GM18502 (cell line): ENCODE data around the gene TMEM87A.

Experiments used
- ATAC-seq: cut with Tn5 transposase; IDR thresholded peaks from one replicate; pipeline ENCODE4 v1.9.1; 2021; ENCODE audit warnings: mild to moderate bottlenecking; ENCODE audit not compliant: unreplicated experiment, poor library complexity

TMEM87A gene

GRCh38 chr15:42207674-42208579 is 65.3 kb downstream of the TMEM87A start, which contains the start of gene VPS39:
Gene VPS39 (minus strand): TSS chr15:42208304. CDS start chr15:42208153, 151 bp downstream.
- ATAC-seq, result peak; percentile 92

- ATAC-seq, result no peak
Observed at GRCh38 chr15:42206406-42206805, 66.8 kb downstream of the TMEM87A start.

DNA sequence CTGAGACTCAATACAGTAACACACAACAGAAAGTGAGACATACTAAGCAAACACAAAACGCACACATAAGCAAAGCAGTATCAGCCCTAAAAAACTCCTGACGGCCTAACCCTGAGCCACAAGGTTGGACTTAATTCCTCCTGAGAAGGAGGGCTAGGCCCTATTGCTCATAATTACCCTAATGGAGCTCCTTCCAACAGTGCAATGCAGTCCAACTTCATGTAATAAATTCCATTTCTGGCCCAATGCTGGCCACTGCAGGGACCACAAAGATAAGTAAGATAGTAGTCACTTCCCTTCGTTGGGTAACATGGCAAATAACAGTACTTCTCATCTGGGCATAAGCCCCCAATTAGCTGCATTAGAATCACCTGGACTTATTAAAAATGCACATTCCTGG is 69.3 kb downstream of the TMEM87A start:
- ATAC-seq, result no peak

- ATAC-seq, result no peak
Observed at GRCh38 chr15:42202653-42203052, 70.6 kb downstream of the TMEM87A start.

DNA sequence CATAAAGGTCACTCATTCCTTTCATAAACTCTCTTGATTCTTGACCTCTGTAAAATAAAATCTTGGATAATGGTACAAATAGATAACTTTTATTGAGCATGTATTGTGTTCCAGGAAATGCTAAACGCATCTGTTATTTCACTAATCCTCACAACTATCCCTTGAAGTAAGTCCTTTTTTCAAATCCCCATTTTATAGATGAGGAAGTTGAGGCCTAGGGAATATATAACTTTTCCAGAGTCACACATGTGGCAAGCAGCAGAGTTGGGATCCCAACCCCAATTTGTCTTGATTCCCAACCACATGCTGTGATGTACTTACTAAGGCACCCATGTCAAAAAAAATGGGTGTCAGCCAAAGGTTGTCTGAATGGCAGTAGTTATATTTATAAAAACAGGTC is 71.4 kb downstream of the TMEM87A start:
- ATAC-seq, result no peak

DNA sequence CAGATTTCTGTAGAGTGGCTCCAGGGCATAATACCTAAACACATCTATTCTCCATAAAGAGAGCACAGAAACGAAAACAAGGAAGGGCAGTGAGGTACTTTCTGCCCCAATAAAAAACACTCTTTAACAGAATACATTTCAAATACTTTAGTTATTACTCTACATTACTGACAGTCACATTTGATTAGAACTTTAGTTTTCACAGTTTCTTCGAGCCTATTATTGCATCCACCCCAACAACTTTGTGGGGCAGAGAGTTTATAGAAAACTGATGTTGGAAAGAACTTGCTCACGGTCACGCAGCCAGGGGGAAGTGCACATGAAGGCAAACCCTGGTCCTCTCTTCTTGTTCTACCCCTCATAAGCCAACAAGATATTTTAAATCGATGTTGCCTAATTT is 74.1 kb downstream of the TMEM87A start:
- no peak for ATAC-seq

DNA sequence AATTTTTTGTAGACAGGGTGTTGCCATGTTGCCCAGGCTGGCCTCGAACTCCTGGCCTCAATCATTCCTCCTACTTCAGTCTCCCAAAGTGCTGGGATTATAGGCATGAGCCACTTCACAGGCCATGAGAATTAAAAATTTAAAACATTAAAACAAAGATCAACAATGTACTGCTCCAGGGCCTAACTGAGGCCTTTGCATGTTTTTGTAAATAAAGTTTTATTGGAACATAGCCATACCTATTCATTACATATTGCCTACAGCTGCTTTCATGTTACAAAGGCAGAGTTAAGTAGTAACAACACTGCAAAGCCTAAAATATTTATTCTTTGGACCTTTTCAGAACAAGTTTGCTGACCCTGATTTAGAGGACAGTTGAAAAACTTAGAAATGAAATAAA is 74.7 kb downstream of the TMEM87A start:
- ATAC-seq, result no peak

DNA sequence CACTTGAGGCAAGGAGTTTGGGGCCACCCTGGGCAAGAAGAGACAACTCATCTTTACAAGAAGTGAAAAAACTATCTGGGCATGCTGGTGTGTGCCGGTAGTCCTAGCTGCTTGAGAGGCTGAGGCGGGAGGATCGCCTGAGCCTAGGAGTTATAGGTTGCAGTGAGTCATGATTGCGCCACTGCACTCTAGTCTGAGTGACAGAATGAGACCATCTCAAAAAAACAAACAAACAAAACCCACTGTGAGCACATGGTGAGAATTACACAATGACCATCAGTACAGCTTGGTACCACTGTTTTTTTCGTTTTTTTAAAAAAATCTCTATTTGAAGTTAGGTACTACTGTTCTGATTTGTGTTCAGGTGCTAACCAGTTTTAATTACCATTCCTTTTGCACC is 78.7 kb downstream of the TMEM87A start:
- ATAC-seq, result no peak

DNA sequence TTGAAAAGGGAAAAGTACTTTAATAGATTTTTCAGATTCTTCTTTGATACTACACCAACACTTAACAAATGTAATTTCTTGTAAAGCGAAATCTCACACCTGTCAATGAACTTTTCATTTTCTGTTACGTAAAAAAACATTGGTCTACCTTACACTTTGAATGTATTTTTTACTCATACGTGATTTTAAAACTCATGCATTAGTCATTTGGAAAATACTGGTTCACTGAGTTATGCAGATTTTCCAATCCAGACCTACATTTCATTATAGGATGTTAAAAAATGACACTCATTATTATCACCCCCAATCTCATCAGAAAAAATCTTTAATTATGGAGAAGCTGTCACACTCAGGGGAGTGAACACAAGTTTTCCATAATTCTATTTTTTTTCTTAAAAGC is 79.8 kb downstream of the TMEM87A start:
- no peak for ATAC-seq

DNA sequence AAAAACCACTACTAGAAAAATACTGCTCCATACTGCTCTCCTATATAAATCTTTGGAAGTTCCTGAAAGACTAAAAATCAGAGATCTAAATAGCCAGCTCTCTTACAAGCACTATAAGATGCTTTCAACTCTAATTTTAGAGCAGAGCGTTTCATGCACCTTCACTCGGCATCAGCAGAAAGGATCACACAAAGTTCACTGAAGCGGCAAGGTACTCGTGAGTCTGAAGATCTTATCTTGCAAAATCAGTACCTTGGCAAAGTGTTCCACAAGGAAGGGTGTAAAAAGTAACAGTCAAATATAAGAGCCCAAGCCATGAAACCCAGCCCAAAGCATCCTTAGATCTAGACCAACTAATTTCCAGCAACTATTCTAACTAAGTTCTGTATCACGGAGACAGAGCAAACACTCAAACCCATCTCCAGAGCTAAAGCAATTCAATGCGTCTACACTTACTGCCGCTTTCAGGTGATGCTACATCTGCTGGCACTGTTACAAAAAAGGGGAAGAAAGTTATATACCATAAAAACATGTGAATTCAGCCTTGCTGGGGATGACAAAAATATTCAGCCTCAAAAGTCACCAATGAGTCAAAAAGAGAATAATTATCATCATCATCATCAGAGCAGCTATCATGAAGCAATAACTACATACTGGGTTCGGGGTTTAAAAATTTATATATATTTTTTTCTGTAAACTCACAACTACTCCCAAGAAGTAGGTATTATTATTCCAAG is 81.5 kb downstream of the TMEM87A start:
- ATAC-seq, result peak; percentile 58

- no peak for ATAC-seq
Observed at GRCh38 chr15:42190370-42190769, 82.9 kb downstream of the TMEM87A start.

DNA sequence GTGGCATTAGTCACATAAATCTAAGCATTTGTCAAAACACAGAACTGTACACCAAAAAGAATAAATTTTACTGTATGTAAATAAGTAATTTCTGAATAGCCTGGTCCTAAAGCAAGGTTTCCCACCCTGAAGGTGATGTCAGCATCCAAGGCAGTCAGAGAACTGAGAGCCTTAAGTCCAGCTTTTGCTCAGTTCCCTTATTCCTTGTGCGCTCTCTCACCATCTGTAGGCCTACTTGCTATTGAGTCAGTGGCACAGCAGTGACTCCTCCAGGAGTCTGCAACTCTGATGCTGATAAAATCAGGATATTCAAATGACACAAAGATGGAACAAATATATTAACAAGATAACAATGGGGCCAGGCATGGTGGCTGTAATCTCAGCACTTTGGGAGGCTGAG is 87.4 kb downstream of the TMEM87A start:
- ATAC-seq, result no peak

DNA sequence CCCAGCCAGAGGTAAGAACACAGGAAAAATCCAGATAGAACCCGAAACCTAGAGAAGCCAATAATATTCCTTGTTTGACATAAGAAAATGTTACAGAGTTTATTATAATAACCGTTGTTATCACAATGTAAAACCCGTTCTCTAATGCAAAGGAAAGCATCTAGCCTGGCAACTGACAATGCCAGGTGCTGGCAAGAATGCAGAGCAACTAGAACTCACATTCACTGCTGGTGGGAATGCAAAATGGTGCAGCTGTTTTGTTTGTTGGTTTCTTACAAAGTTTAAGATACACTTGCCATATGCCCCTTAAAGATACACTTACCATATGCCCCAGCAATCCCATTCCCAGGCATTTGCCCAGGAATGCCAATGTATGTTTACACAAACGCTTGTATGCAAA is 88.5 kb downstream of the TMEM87A start:
- no peak for ATAC-seq

GRCh38 chr15:42184296-42184695 is 88.9 kb downstream of the TMEM87A start:
- ATAC-seq, result no peak

- no peak for ATAC-seq
Observed at GRCh38 chr15:42182961-42183360, 90.3 kb downstream of the TMEM87A start.

- ATAC-seq, result no peak
Observed at GRCh38 chr15:42182328-42182886, 90.8 kb downstream of the TMEM87A start.

- no peak for ATAC-seq
Observed at GRCh38 chr15:42178056-42178455, 95.2 kb downstream of the TMEM87A start.

- ATAC-seq, result no peak
Observed at GRCh38 chr15:42175671-42176070, 97.6 kb downstream of the TMEM87A start.

DNA sequence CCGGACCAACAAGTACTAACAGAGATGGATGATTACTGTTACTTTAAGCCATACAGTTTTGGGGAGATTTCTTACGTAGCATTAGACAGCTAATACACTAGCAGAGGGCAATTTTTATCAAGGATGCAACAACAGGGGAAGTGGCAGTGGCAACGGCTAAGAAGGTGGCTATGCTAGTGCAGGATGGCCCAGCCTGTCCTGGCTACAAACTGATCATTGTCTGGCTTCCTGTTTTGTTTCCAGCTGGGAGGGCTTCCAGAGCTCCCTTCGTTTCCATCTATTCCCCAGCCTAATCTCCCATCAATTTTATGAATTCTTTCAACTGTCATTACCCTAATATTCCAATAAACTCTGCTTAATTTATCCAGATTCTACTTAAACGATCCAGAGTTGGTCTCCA is 100.8 kb downstream of the TMEM87A start:
- no peak for ATAC-seq

- ATAC-seq, result no peak
Observed at GRCh38 chr15:42171795-42172194, 101.4 kb downstream of the TMEM87A start.

- no peak for ATAC-seq
Observed at GRCh38 chr15:42171122-42171521, 102.1 kb downstream of the TMEM87A start.
